GM19193 (cell line): ENCODE data around the gene ECI1.

Source experiments
- POLR2A ChIP-seq: IDR thresholded peaks from 4 replicates; pipeline ENCODE4 v1.6.1; 2011; ENCODE audit not compliant: insufficient read depth, insufficient read length; ENCODE audit errors: extremely low read depth

ECI1 gene

DNA sequence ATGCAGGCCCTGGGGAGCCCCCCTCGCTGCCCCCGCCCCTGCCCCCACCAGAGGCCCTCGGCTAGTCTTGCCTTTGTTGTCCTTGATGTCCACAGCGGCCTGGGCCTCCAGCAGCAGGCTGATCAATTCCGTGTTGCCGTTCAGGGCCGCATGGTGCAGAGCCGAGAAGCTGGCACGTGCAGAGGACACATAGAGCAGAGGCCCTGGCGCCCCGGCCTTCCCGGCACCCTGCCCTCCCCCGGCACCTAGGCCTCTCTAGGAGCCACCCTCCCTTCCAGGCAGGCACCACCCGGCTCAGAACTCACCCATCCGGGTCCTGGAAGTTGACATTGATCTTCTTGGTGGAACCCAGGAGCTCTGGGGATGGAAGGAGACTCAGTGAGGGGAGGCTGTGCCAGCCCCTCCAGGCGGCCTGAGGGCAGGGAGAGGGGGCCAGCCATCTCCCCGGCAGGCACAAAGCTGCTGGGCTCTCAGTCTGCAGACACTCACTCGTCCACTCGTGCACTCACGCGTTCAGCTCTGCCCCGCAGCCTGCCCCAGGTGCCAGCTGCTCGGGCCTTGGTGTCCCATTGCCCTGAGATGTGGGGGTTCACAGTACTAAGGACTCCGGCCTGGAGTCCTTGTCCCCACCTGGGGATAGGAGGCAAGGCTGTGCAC, 61.3 kb downstream of the ECI1 start:
- no peak for TF ChIP-seq POLR2A
